HG03354 (cell line): Measurements from ENCODE around the gene HSP90AB1.
"Not testable (repeated sequence)": the region's sequence is repeated elsewhere in the genome, so short reads cannot be mapped to it uniquely, and the experiment has no call there.

ENCODE experiments used
- ATAC-seq: cut with Tn5 transposase; IDR thresholded peaks from one replicate; pipeline ENCODE4 v1.9.1; 2021; ENCODE audit warnings: mild to moderate bottlenecking; ENCODE audit not compliant: unreplicated experiment, poor library complexity, severe bottlenecking

The HSP90AB1 gene

GRCh38 chr6:44221291-44221960 is 25.5 kb upstream of the HSP90AB1 start:
- ATAC-seq, result peak; percentile 46

GRCh38 chr6:44221961-44222335 is 25.0 kb upstream of the HSP90AB1 start:
- ATAC-seq, result no peak

GRCh38 chr6:44222486-44223318 is 24.2 kb upstream of the HSP90AB1 start:
- no peak for ATAC-seq

DNA sequence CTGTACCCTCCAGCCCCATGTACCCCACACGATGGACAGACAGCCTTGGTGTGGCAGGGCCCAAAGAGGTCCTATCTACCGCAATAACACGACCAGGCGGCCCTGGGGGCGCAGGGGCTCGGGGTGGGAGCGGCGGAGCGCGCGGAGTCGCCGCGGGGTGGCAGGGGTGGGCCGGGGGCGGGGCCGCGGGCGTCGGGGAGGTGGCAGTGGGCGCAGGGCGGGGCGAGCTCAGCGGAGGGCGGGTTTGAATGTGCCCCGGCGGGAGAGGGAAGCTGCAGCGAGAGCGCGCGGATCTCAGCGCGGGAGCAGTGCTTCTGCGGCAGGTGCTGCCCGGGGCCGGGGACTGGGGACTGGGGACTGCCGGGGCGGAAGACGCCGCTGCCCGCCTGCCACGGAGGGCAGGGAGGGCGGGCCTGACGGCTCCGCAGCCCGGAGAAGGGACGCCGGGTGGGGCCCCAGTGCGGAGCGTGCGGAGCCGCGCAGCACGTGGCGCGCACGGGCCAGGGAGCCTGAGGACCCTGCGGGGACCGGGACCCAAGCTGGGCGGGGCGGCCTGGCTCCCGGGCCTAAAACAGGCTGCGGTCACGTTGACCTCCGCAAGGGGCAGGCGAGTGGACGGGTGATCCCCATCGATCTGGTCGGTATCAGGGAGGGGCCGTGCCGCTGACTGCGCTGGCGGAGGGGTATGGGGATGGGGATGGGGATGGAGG is 23.4 kb upstream of the HSP90AB1 start, which contains the start of gene SLC29A1:
Gene SLC29A1, plus strand, starts transcription at position 277 of the 710 bp plus-strand sequence. CDS start 3,719 bp downstream, outside the sequence.
- ATAC-seq, result peak; percentile 47

- ATAC-seq, result peak; percentile 12
These were observed 22.6 kb upstream of the HSP90AB1 start for GRCh38 chr6:44224029-44224964.

DNA sequence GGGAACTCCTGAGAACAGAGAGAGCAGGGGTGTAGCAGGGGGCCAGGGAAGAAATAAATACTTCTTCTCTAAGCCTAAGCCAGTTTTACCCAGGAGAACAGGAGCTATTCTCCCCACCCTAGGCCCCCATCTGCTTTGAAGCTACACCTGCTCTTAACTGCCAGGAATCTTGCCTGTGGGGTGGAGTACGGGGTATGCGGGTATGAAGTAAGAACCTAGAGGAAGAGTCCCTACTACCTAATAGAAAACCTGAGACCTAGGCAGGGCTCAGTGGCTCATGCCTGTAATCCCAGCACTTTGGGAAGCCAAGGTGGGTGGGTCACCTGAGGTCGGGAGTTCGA is 22.0 kb upstream of the HSP90AB1 start:
- ATAC-seq, result no peak

DNA sequence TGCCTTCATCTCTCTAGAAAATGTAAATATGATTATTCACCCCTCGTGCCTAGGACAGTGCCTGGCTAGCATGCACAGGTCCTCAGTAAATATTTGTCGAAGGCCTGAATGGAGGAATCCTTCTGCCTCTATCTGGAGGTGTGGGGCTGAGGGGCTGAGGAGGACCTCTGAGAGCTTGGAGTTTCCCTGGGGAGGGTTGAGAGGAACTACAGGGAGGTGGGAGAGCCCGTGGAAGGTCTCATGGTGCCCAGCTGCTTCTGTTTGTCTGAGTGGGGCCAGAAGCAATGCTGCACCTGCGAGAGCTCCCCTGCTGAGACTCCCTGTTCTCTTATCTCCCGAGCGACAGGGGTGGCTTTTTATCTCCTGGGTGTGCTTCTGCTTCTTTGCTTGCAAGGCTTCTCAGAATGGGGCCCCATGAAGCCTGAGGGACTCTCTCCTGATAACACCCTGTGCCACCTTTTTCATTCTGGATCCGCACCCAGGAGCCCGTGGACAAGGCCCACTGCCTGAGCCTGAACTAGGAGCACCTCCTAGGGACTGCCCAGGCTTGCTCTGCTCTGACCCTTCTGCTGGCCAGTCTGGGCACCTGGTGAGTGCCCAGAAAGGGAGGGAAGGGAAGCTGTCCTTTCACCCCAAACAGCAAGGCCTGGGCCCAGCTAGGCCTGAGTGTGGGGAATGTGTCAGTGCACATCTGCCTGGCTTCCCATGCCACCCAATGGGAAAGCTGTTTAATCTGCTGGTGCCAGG is 21.1 kb upstream of the HSP90AB1 start:
- ATAC-seq, result no peak

GRCh38 chr6:44226368-44227147 is 20.3 kb upstream of the HSP90AB1 start:
- no peak for ATAC-seq

DNA sequence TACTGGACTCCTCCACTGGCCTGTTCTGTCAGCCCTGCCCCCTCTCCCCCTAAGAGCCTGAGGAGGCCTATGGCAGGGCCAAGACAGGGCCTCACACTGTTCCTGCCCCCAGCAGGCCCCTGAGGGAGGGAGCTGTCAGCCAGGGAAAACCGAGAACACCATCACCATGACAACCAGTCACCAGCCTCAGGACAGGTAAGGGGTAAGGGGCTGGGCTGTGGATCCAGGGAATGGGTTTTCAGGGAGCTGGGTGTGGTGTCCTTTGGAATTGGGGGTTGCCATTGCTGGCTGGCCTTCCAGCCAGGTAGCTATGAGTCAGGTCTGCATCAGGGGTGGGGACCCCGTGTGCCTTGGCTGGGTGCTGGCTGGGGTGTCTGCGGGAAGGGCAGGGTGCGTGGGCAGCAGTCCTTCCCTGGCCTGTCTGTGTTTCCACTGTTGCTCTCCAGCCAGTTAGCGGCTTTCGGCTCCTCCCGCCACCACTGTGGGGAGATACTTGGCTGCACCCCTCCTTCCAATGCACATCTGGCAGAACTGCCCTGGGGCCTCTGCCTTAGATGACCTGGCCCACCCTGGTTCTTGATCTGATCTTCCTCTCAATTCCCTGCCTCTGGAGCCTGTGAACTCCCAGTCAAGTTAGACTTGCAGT is 19.6 kb upstream of the HSP90AB1 start:
- no peak for ATAC-seq

GRCh38 chr6:44228031-44228430 is 18.9 kb upstream of the HSP90AB1 start:
- ATAC-seq, result no peak

DNA sequence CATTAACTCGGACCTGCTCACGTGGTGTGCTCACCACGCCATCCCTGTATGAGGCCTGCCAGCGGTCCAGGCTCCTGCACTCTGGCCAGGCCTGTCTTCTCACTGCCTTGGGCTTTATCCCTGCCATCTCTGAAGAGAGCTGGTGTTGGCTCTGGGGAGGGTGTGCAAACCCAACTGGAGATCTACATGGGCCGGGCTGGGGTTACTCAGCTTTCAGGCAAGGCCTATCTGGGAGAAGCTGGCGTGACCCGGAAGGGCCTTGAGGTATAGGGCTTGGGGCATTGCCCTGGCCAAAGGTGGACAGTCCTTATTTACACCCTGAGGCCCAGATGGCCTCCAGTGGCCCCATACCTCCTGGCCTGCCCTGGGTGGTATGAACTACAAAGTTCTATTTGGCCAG is 18.5 kb upstream of the HSP90AB1 start:
- no peak for ATAC-seq

DNA sequence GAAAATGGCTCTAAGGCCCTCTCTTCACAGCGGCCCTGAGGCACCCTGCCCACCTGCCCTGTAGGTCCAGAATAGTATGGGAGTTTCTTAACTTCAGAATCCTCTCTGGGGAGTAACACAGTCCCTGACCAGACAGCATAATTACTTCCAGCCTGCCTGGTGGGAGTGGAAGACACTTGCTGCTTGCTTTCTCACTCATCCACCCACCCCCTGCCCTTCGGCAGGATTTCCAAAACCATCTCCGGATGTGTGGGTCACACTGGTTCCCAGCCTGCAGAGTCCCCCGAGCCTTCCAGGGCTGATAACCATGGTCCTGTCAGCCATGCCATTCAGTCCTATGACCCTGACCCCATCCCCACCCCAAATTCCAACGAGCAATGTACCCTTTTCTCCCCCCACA is 18.1 kb upstream of the HSP90AB1 start:
- ATAC-seq, result no peak

- ATAC-seq, result no peak
These were observed 17.4 kb upstream of the HSP90AB1 start for GRCh38 chr6:44229376-44230033.

GRCh38 chr6:44230034-44230675 is 16.7 kb upstream of the HSP90AB1 start:
- no peak for ATAC-seq

DNA sequence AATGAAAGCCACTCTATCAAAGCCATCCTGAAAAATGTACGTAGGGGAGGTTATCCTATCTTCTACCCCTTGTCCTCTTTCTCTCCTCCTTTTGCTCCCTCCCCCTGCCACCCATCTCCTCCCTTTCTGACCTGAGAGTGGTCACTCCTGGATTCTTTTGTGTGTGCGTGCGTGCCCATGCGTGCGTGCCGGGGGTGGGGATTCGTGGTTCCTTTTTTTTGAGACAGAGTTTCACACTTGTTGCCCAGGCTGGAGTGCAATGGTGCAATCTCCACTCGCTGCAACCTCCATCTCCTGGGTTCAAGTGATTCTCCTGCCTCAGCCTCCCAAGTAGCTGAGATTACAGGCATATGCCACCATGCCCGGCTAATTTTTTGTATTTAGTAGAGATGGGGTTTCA is 15.5 kb upstream of the HSP90AB1 start:
- not testable (repeated sequence) for ATAC-seq

DNA sequence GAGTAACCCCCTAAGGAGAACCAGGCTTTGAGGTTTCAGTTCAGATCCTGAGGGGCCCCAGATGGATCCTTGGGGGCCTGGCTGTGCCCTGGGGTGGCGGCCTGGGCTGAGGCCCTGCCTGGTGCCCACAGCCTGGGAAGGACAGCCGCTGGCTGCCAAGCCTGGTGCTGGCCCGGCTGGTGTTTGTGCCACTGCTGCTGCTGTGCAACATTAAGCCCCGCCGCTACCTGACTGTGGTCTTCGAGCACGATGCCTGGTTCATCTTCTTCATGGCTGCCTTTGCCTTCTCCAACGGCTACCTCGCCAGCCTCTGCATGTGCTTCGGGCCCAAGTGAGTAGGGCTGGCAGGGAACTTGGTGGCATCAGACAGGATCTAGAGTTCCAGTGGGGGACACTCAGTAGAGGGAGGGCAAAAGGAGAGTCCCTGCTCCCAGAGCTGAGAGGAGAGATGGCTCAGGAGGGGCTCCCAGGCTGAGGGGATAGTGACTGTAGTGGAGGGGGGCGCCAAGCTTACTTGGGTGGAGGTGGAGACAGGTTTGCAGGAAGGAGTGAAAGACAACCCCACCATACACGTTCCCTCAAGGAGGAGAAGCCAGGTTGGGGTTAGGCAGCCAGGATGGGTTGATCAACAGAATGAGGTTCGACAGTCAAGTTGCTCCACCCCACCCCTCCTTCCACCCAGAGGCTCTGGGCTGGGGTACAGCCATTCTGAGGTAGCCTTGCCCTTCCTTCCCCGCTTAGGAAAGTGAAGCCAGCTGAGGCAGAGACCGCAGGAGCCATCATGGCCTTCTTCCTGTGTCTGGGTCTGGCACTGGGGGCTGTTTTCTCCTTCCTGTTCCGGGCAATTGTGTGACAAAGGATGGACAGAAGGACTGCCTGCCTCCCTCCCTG is 14.0 kb upstream of the HSP90AB1 start:
- no peak for ATAC-seq
